ACHN (cell line): Measurements from ENCODE around the gene LONP2.

Source experiments
- DNase-seq: peaks from one replicate; pipeline ENCODE4 v3.0.0-alpha.2; 2015
- in situ Hi-C: cut with HindIII; loops from 2 replicates; pipeline ENCODE4 v1.10.0; 2017; ENCODE audit warnings: low sequenced_read_pairs, low pct_ligation_motif_present, low pct_unique_long_range_greater_than_20kb

LONP2 gene

GRCh38 chr16:48405907-48406306 is 161.8 kb downstream of the LONP2 start:
- in situ Hi-C loops, result no loop called here
- no peak for DNase-seq
